Measurements from ENCODE around the gene TMIGD1. TPM values are rescaled to one million over a fixed set of nuclear protein-coding genes. Genes with fewer than 3 reads are reported as not detected.

The TMIGD1 gene
- total RNA-seq, 1 experiment from 2014 or later: not detected

DNA sequence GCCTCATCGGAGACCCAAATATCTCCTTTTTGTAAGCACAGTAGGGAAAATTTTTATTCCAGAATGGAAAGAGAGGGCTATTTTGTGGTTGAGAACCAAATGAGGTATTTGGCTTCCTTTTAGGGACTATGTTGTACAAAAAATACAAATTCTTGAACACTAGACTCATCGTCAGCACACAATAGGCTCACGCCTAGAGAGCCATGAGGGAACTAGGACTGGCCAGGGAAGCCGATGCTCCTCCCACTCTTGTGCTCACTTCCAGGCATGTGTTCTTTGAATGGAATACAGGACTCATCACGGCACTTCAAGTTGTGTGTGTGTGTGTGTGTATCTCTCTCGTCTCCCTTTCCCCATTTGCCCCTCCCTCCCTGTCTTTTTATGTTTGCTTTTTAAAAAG lies 24.3 kb downstream of the TMIGD1 start:
- CTCF ChIA-PET: no interaction called here
- peaks cover 2% of the 10 kb centered on the region; the same call in 1 of the 2 replicates for H3K27me3 ChIP-seq (ENCODE audit: insufficient read depth, low read length)
- no peaks in the 10 kb centered on the region for H3K4me1 ChIP-seq (ENCODE audit: control insufficient read depth in 1 of 2, insufficient read depth in 2 of 2, low read length in 2 of 2)
- no peak overlapping the region for H3K4me3 ChIP-seq (replicated peaks in 1 of 2; ENCODE audit: low read depth in 1 of 2, low read length in 2 of 2)
- H3K9me3 ChIP-seq (ENCODE audit: control insufficient read depth in 1 of 2, insufficient read depth in 1 of 2, low read depth in 1 of 2, low read length in 2 of 2): no peaks in the 10 kb centered on the region
- BruUV-seq (replicated peaks): no TSS peak
- H3K9me2 ChIP-seq (ENCODE audit: insufficient read depth): no peaks in the 10 kb centered on the region
- TF ChIP-seq, protein P1, sequence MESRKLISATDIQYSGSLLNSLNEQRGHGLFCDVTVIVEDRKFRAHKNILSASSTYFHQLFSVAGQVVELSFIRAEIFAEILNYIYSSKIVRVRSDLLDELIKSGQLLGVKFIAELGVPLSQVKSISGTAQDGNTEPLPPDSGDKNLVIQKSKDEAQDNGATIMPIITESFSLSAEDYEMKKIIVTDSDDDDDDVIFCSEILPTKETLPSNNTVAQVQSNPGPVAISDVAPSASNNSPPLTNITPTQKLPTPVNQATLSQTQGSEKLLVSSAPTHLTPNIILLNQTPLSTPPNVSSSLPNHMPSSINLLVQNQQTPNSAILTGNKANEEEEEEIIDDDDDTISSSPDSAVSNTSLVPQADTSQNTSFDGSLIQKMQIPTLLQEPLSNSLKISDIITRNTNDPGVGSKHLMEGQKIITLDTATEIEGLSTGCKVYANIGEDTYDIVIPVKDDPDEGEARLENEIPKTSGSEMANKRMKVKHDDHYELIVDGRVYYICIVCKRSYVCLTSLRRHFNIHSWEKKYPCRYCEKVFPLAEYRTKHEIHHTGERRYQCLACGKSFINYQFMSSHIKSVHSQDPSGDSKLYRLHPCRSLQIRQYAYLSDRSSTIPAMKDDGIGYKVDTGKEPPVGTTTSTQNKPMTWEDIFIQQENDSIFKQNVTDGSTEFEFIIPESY (IDR thresholded peaks at IDR 0.05; ENCODE audit: extremely low read depth, insufficient replicate concordance, low read length): no peak
- H2AFZ ChIP-seq (ENCODE audit: low read depth, low read length, poor library complexity, severe bottlenecking): no peak overlapping the region
- H3K36me3 ChIP-seq (ENCODE audit: control insufficient read depth in 1 of 2, insufficient read depth in 2 of 2, low read length in 2 of 2): no peaks in the 10 kb centered on the region
- DNase-seq (ENCODE audit: low read depth, low spot score) (no peak), ATAC-seq (no peak)
- H3K9ac ChIP-seq (ENCODE audit: low read length): no peak overlapping the region
- RAD21 ChIA-PET (ENCODE audit: low non-redundant PET in 1 of 2, low total read pairs in 2 of 2, uncharacterized antibody in 2 of 2, unreplicated experiment in 2 of 2): no interaction called here
- no peak overlapping the region for H3K27ac ChIP-seq (ENCODE audit: low read depth, low read length)
- no peaks in the 10 kb centered on the region for H4K20me1 ChIP-seq (ENCODE audit: insufficient read depth)
- intact Hi-C loops (cut with micrococcal nuclease): no loop called here
- no peak overlapping the region for H3K4me2 ChIP-seq (ENCODE audit: low read length)
- H3K79me2 ChIP-seq (ENCODE audit: insufficient read depth, low read length): no peaks in the 10 kb centered on the region
- POLR2A ChIA-PET: no interaction called here

DNA sequence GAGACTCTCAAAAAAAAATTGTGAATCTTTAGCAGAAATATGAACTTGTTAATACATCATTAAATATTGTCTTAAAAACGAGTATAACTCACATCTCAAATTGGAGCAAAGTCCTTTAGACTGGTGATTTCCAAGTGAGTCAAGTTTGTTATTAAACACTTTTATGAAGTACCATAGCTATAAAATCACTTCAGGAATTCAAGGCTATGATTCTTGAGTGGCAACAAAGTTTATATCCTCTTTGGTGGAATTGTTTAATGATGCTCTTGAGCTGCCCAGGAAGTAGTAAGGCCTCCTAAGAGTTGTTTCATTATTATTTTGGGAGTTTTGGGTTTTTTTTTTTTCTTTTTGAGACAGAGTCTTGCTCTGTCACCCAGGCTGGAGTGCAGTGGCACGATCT lies 25.5 kb downstream of the TMIGD1 start:
- H3K4me2 ChIP-seq (ENCODE audit: low read length): no peak overlapping the region
- ATAC-seq (no peak), DNase-seq (ENCODE audit: low read depth, low spot score) (no peak)
- H4K20me1 ChIP-seq (ENCODE audit: insufficient read depth): no peaks in the 10 kb centered on the region
- H3K79me2 ChIP-seq (ENCODE audit: insufficient read depth, low read length): no peaks in the 10 kb centered on the region
- H3K4me1 ChIP-seq (ENCODE audit: control insufficient read depth in 1 of 2, insufficient read depth in 2 of 2, low read length in 2 of 2): no peaks in the 10 kb centered on the region
- no peak overlapping the region for H2AFZ ChIP-seq (ENCODE audit: low read depth, low read length, poor library complexity, severe bottlenecking)
- no peak overlapping the region for H3K9ac ChIP-seq (ENCODE audit: low read length)
- H3K27ac ChIP-seq (ENCODE audit: low read depth, low read length): no peak overlapping the region
- H3K9me2 ChIP-seq (ENCODE audit: insufficient read depth): no peaks in the 10 kb centered on the region
- ChIA-PET CTCF (no interaction called here), POLR2A (no interaction called here), RAD21 (ENCODE audit: low non-redundant PET in 1 of 2, low total read pairs in 2 of 2, uncharacterized antibody in 2 of 2, unreplicated experiment in 2 of 2) (no interaction called here)
- H3K36me3 ChIP-seq (ENCODE audit: control insufficient read depth in 1 of 2, insufficient read depth in 2 of 2, low read length in 2 of 2): no peaks in the 10 kb centered on the region
- no peak overlapping the region for H3K4me3 ChIP-seq (replicated peaks in 1 of 2; ENCODE audit: low read depth in 1 of 2, low read length in 2 of 2)
- no peaks in the 10 kb centered on the region for H3K9me3 ChIP-seq (ENCODE audit: control insufficient read depth in 1 of 2, insufficient read depth in 1 of 2, low read depth in 1 of 2, low read length in 2 of 2)
- H3K27me3 ChIP-seq (ENCODE audit: insufficient read depth, low read length): no peaks in the 10 kb centered on the region
- no TSS peak for BruUV-seq (replicated peaks)
- intact Hi-C loops (cut with micrococcal nuclease): no loop called here
- TF ChIP-seq SRF (IDR thresholded peaks at IDR 0.05; ENCODE audit: low read depth) (no peak), EZH2 (IDR thresholded peaks at IDR 0.05) (no peak), ZFX (IDR thresholded peaks at IDR 0.05) (no peak), CEBPB (IDR thresholded peaks at IDR 0.05; ENCODE audit: low read depth) (no peak), EZH2phosphoT487 (IDR thresholded peaks at IDR 0.05; ENCODE audit: borderline replicate concordance) (no peak), SP1 (IDR thresholded peaks at IDR 0.05; ENCODE audit: low read depth) (no peak), EGR1 (IDR thresholded peaks at IDR 0.05; ENCODE audit: low read depth) (no peak), SIN3A (IDR thresholded peaks at IDR 0.05; ENCODE audit: low read depth) (no peak), TCF7L2 (IDR thresholded peaks at IDR 0.05; ENCODE audit: borderline replicate concordance, extremely low read depth, insufficient read depth, insufficient read length) (no peak), CBX3 (IDR thresholded peaks at IDR 0.05; ENCODE audit: low read depth) (no peak), POLR2A (IDR thresholded peaks at IDR 0.05; ENCODE audit: borderline replicate concordance, extremely low read depth, insufficient read depth, insufficient read length) (no peak), FOSL1 (IDR thresholded peaks at IDR 0.05; ENCODE audit: low read depth) (no peak), YY1 (IDR thresholded peaks at IDR 0.05; ENCODE audit: extremely low read depth, insufficient replicate concordance, low read depth, low read length) (no peak)
- TF ChIP-seq, protein P2, sequence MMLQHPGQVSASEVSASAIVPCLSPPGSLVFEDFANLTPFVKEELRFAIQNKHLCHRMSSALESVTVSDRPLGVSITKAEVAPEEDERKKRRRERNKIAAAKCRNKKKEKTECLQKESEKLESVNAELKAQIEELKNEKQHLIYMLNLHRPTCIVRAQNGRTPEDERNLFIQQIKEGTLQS (IDR thresholded peaks at IDR 0.05): no peak
- TF ChIP-seq, protein P3, sequence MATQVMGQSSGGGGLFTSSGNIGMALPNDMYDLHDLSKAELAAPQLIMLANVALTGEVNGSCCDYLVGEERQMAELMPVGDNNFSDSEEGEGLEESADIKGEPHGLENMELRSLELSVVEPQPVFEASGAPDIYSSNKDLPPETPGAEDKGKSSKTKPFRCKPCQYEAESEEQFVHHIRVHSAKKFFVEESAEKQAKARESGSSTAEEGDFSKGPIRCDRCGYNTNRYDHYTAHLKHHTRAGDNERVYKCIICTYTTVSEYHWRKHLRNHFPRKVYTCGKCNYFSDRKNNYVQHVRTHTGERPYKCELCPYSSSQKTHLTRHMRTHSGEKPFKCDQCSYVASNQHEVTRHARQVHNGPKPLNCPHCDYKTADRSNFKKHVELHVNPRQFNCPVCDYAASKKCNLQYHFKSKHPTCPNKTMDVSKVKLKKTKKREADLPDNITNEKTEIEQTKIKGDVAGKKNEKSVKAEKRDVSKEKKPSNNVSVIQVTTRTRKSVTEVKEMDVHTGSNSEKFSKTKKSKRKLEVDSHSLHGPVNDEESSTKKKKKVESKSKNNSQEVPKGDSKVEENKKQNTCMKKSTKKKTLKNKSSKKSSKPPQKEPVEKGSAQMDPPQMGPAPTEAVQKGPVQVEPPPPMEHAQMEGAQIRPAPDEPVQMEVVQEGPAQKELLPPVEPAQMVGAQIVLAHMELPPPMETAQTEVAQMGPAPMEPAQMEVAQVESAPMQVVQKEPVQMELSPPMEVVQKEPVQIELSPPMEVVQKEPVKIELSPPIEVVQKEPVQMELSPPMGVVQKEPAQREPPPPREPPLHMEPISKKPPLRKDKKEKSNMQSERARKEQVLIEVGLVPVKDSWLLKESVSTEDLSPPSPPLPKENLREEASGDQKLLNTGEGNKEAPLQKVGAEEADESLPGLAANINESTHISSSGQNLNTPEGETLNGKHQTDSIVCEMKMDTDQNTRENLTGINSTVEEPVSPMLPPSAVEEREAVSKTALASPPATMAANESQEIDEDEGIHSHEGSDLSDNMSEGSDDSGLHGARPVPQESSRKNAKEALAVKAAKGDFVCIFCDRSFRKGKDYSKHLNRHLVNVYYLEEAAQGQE (IDR thresholded peaks at IDR 0.05; ENCODE audit: low read depth): no peak
